ENCODE measurements around the gene ODAD2.

DNA sequence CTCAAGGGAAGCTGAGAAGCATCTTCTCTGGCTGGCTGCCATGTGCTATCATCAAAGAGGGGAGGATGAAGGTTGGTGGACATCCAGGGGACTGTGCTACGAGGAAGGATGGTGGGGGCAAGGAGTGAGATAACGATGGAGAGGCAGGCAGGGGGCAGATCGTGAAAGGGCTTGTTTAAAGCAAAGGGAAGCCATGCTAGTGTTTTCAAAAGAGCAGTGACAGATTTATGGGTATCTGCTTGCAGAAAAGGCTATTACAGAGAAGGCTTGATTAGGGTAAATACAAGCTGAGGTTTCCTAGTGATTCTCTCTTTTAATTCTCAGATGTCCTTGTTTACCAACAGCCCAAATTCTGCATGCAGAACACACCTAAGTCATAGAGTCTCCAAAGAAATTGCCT, 164.4 kb downstream of the ODAD2 start:
- TF ChIP-seq POLR2AphosphoS5 (IDR thresholded peaks at IDR 0.05; ENCODE audit: low read depth, low read length) (no peak), REST (IDR thresholded peaks at IDR 0.05; ENCODE audit: insufficient read depth in 1 of 2, low read depth in 2 of 2, low read length in 2 of 2) (no peak), TAF1 (IDR thresholded peaks at IDR 0.05; ENCODE audit: borderline replicate concordance, insufficient read depth, low read length) (no peak), SIN3A (IDR thresholded peaks at IDR 0.05; ENCODE audit: borderline replicate concordance, insufficient read depth, low read length) (no peak)

All from PFSK-1 (cell line).